Tibial nerve (tissue), 4 donors: ENCODE data around the gene TNXB.
"Not testable (repeated sequence)": the region's sequence is repeated elsewhere in the genome, so short reads cannot be mapped to it uniquely, and the experiment has no call there.

Source experiments
- CTCF ChIP-seq, 5 experiments: fragments of 200-600 bp in 3 of 5; fragments of 450-650 bp in 2 of 5; sonication (generic) in 3 of 5; IDR thresholded peaks; one replicate each; pipeline ENCODE4 v1.5.1; 2016 to 2019; ENCODE audit warnings: antibody characterized with exemption in 5 of 5, mild to moderate bottlenecking in 3 of 5, moderate library complexity in 2 of 5
- EP300 ChIP-seq, 2 donors: sonication (generic); formaldehyde crosslinking; IDR thresholded peaks; one replicate each; pipeline ENCODE4 v1.6.1; 2017; ENCODE audit warnings: antibody characterized with exemption in 2 of 2, mild to moderate bottlenecking in 1 of 2
- POLR2A ChIP-seq, 2 donors: fragments of 450-650 bp; IDR thresholded peaks; one replicate each; pipeline ENCODE4 v1.6.1; 2017; ENCODE audit warnings: antibody characterized with exemption in 2 of 2, mild to moderate bottlenecking in 2 of 2, moderate library complexity in 2 of 2

DNA sequence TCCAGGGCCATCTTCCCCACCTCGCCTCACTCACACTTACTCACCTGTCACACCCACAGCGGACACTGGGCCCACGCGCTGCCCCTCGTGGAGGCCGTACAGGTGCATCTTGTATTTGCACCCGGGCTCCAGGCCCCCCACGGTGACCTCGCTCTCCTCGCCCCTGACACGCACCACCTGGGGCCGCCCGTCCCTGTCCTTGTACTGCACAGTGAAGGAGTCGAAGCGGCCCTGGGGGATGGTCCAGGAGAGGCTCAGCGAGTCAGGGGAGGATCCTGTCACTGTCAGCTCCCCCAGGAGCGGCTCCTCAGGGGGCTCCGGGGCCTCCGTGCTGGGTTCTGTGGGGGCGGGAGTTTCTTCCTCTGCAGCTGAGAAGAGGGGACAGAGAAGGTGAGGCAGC is 56.5 kb downstream of the TNXB start:
- TF ChIP-seq CTCF, POLR2A, EP300 (IDR thresholded peaks at IDR 0.05): not testable (repeated sequence)
